ENCODE data around the gene ZNF652.

Gene ZNF652

GRCh38 chr17:49258394-49258793, 103.7 kb downstream of the ZNF652 start:
- no peaks in the 10 kb centered on the region for H3K36me3 ChIP-seq (ENCODE audit: insufficient read depth, low read length)
- no peaks in the 10 kb centered on the region for H3K9me3 ChIP-seq (ENCODE audit: insufficient read depth, low read depth, low read length)
- no peak overlapping the region for H3K9ac ChIP-seq (ENCODE audit: low read depth, low read length, poor library complexity, severe bottlenecking)
- H3K4me2 ChIP-seq (ENCODE audit: low read depth, low read length, poor library complexity, severe bottlenecking), result no peak overlapping the region
- peaks cover 6% of the 10 kb centered on the region for H3K4me1 ChIP-seq (ENCODE audit: insufficient read depth, low read length, poor library complexity, severe bottlenecking)
- no peaks in the 10 kb centered on the region for H3K79me2 ChIP-seq (ENCODE audit: insufficient read depth, low read length)
- TF ChIP-seq CTCF (conservative IDR thresholded peaks at IDR 0.05; ENCODE audit: low read length), result no peak
- no peak for TF ChIP-seq EZH2phosphoT487 (IDR thresholded peaks at IDR 0.05; ENCODE audit: borderline replicate concordance)
- H3K27me3 ChIP-seq (ENCODE audit: insufficient read depth, low read length, poor library complexity, severe bottlenecking), result no peaks in the 10 kb centered on the region
- no peak overlapping the region for H2AFZ ChIP-seq (ENCODE audit: low read length)
- H3K9me2 ChIP-seq (replicated peaks; ENCODE audit: low read depth, low read length), result no peaks in the 10 kb centered on the region
- no peaks in the 10 kb centered on the region for H4K20me1 ChIP-seq (ENCODE audit: insufficient read depth, low read length, poor library complexity, severe bottlenecking)
- no peak overlapping the region for H3K4me3 ChIP-seq (ENCODE audit: low read length, poor library complexity, severe bottlenecking)
- no peaks in the 10 kb centered on the region for H3F3A ChIP-seq (ENCODE audit: low read depth)

GRCh38 chr17:49255125-49255524, 106.9 kb downstream of the ZNF652 start:
- Histone ChIP-seq H3K79me2 (ENCODE audit: insufficient read depth, low read length) (no peaks in the 10 kb centered on the region), H3K4me1 (ENCODE audit: insufficient read depth, low read length, poor library complexity, severe bottlenecking) (peaks cover 3% of the 10 kb centered on the region), H3K27me3 (ENCODE audit: insufficient read depth, low read length, poor library complexity, severe bottlenecking) (no peaks in the 10 kb centered on the region), H3K9me2 (replicated peaks; ENCODE audit: low read depth, low read length) (no peaks in the 10 kb centered on the region), H3K9me3 (ENCODE audit: insufficient read depth, low read depth, low read length) (no peaks in the 10 kb centered on the region), H2AFZ (ENCODE audit: low read length) (no peak overlapping the region), H4K20me1 (ENCODE audit: insufficient read depth, low read length, poor library complexity, severe bottlenecking) (no peaks in the 10 kb centered on the region), H3K4me3 (ENCODE audit: low read length, poor library complexity, severe bottlenecking) (no peak overlapping the region), H3K4me2 (ENCODE audit: low read depth, low read length, poor library complexity, severe bottlenecking) (no peak overlapping the region), H3K9ac (ENCODE audit: low read depth, low read length, poor library complexity, severe bottlenecking) (no peak overlapping the region), H3K36me3 (ENCODE audit: insufficient read depth, low read length) (no peaks in the 10 kb centered on the region), H3F3A (ENCODE audit: low read depth) (no peaks in the 10 kb centered on the region)
- TF ChIP-seq CTCF (conservative IDR thresholded peaks at IDR 0.05; ENCODE audit: low read length) (no peak), EZH2phosphoT487 (IDR thresholded peaks at IDR 0.05; ENCODE audit: borderline replicate concordance) (no peak)

- Histone ChIP-seq H3F3A (ENCODE audit: low read depth) (no peaks in the 10 kb centered on the region), H3K36me3 (ENCODE audit: insufficient read depth, low read length) (no peaks in the 10 kb centered on the region), H3K9me3 (ENCODE audit: insufficient read depth, low read depth, low read length) (no peaks in the 10 kb centered on the region), H3K9me2 (replicated peaks; ENCODE audit: low read depth, low read length) (no peaks in the 10 kb centered on the region), H2AFZ (ENCODE audit: low read length) (no peak overlapping the region), H3K27me3 (ENCODE audit: insufficient read depth, low read length, poor library complexity, severe bottlenecking) (no peaks in the 10 kb centered on the region), H3K4me2 (ENCODE audit: low read depth, low read length, poor library complexity, severe bottlenecking) (no peak overlapping the region), H3K9ac (ENCODE audit: low read depth, low read length, poor library complexity, severe bottlenecking) (no peak overlapping the region), H4K20me1 (ENCODE audit: insufficient read depth, low read length, poor library complexity, severe bottlenecking) (no peaks in the 10 kb centered on the region), H3K4me3 (ENCODE audit: low read length, poor library complexity, severe bottlenecking) (no peak overlapping the region), H3K79me2 (ENCODE audit: insufficient read depth, low read length) (no peaks in the 10 kb centered on the region), H3K4me1 (ENCODE audit: insufficient read depth, low read length, poor library complexity, severe bottlenecking) (no peaks in the 10 kb centered on the region)
- TF ChIP-seq EZH2phosphoT487 (IDR thresholded peaks at IDR 0.05; ENCODE audit: borderline replicate concordance) (no peak), CTCF (conservative IDR thresholded peaks at IDR 0.05; ENCODE audit: low read length) (no peak; the same call in 1 of the 2 replicates)
Measured at GRCh38 chr17:49254066-49254465, 108.0 kb downstream of the ZNF652 start.

All from Loucy (cell line).